NCI-H510A treated with DMSO at 0.1 percent for 48 hours (cell line): ENCODE measurements around the gene ARHGAP27.
A peak's percentile ranks its signal among the peaks of the same experiment; 100 is the strongest.
"Not testable (repeated sequence)": the region's sequence is repeated elsewhere in the genome, so short reads cannot be mapped to it uniquely, and the experiment has no call there.

Experiments used
- DNase-seq: peaks from one replicate; lab custom pipeline; 2025; lab: John Stamatoyannopoulos, UW

The ARHGAP27 gene

DNA sequence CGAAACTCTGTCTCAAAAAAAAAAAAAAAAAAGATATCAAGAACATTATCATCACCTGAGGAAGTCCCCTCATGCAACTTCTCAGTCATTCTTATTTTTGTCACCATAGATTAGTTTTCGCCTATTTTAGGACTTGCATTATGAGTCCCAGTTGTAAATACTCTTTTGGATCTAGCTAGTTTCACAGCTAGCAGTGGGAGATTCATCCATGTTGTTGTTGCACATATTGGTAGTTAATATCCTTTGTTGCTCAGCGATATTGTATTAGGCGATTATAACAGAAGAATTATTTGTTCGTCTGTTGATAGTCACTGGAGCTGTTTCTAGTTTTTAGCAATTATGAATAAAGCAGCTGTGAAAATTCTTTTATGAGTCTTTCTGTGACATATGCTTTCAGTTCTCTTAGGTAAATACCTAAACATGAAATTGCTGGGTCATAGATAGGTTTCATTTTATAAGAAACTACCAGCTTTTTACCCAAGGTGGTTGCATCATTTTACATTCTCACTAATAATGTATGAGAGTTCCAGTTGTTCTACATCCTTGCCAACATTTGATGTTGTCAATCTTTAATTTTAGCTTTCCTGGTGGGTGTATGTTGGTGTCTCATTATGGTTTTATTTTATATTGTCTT lies 75.2 kb downstream of the ARHGAP27 start:
- DNase-seq = no peak

- no peak for DNase-seq
Measured at GRCh38 chr17:45355087-45355486, 77.6 kb downstream of the ARHGAP27 start.

DNA sequence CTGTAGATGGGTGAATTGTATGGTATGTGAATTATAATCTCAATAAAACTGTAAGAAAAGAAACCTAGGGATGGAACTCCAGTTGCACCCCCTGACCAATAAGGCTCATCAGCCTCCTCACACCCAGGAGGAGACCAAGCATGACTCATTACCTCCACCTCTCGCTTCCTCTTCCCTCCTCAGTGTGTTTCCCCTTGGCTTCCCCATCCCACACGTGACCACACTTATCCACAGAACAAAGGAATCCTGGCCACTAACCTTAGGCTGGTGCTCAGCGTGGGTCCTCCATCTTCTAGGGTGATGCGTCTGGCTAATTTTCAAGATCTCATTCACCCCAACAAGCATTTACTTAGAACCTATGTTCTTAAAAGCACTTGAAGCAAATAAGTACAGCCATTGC lies 79.6 kb downstream of the ARHGAP27 start:
- no peak for DNase-seq

DNA sequence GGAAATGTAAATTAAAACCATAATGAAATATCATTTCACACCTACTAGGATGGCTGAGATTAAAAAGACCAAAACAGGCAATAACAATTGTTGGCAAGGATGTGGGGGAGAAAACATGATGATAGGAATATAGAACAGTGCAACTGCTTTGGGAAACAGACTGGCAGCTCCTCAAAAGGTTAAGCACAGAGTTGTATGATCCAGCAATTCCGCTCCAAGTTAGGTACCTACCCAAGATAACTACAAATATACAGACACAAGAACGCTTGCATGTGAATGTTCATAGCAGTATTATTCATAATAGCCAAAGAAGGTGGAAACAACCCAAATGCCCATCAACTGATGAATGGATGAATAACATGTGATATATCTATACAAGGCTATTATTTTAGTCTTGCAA lies 80.8 kb downstream of the ARHGAP27 start:
- no peak for DNase-seq

GRCh38 chr17:45347444-45347843 lies 85.2 kb downstream of the ARHGAP27 start:
- DNase-seq = no peak

GRCh38 chr17:45346216-45347015 lies 86.3 kb downstream of the ARHGAP27 start:
- DNase-seq = no peak

DNA sequence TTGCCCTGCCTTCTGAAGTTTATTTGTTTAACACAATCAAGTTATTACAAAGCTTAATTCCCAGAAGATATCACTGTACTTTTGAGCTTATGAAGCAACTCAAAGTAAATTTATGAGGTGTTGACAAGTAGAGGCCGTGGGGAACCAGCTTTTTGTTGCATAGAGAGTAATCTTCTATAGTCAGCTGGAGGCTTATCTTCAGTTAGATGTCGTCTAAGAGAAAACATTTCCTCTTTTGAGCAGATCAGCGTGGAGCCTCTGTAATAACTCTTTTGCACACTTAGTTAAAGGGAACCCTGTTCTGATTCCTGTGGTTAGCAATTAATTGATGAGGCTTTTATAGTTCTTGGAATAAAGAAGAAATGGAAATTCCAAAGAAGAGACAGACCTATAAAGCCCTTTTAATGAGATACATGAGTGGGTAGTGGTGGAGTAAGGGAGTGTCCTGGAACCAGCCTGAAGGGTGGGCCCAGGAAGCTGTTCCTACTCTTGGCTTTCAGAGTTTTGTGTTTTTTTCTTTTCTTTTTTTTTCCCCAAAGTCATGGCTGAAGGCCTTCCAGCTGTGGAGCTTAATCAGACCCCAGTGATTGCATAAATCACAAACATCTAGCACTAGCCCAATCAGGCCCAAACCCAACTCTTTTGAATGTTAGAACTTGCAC lies 87.0 kb downstream of the ARHGAP27 start:
- DNase-seq = peak; percentile 60

GRCh38 chr17:45345246-45345553 lies 87.5 kb downstream of the ARHGAP27 start:
- DNase-seq = no peak

GRCh38 chr17:45343967-45344664 lies 88.6 kb downstream of the ARHGAP27 start:
- not testable (repeated sequence) for DNase-seq
